ENCODE data around the gene RSKR.

Gene RSKR

GRCh38 chr17:28573966-28574480 is 40.0 kb downstream of the RSKR start:
- ATAC-seq (ENCODE audit: low read depth) (no peak), DNase-seq (ENCODE audit: low spot score) (no peak)
- Histone ChIP-seq H3K4me3 (ENCODE audit: severe bottlenecking) (no peak overlapping the region), H3K36me3 (ENCODE audit: low read depth) (peaks cover 40% of the 10 kb centered on the region), H3K27ac (ENCODE audit: poor library complexity, severe bottlenecking) (no peak overlapping the region), H3K9me3 (ENCODE audit: severe bottlenecking) (no peaks in the 10 kb centered on the region), H3K27me3 (ENCODE audit: insufficient read depth, poor library complexity, severe bottlenecking) (no peaks in the 10 kb centered on the region), H3K4me1 (ENCODE audit: insufficient read depth, poor library complexity, severe bottlenecking) (peaks cover 11% of the 10 kb centered on the region)
- no peak for TF ChIP-seq CTCF (IDR thresholded peaks at IDR 0.05; ENCODE audit: poor library complexity, severe bottlenecking)

- ATAC-seq (ENCODE audit: low read depth) (no peak), DNase-seq (ENCODE audit: low spot score) (no peak)
- Histone ChIP-seq H3K9me3 (ENCODE audit: severe bottlenecking) (no peaks in the 10 kb centered on the region), H3K27ac (ENCODE audit: poor library complexity, severe bottlenecking) (no peak overlapping the region), H3K36me3 (ENCODE audit: low read depth) (peaks cover 38% of the 10 kb centered on the region), H3K4me3 (ENCODE audit: severe bottlenecking) (no peak overlapping the region), H3K27me3 (ENCODE audit: insufficient read depth, poor library complexity, severe bottlenecking) (no peaks in the 10 kb centered on the region), H3K4me1 (ENCODE audit: insufficient read depth, poor library complexity, severe bottlenecking) (peaks cover 11% of the 10 kb centered on the region)
- TF ChIP-seq CTCF (IDR thresholded peaks at IDR 0.05; ENCODE audit: poor library complexity, severe bottlenecking): no peak
These were observed 40.5 kb downstream of the RSKR start for GRCh38 chr17:28573521-28573920.

DNA sequence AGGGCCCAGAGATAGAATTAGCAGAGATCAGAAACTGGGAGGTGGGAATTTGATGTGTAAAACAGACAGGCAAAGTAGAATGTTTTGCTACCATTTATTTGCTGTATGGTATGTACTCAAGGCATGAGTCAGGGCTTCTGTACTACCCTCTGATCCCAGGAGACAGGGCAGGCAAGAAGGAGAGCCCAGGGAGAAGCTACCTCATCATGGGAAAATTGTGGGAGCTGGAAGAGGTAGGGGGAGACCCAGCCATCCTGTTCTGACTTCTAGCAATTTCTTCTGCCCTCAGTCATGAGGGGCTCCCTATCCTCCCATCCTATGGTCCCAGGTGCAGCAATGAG is 41.0 kb downstream of the RSKR start:
- DNase-seq (ENCODE audit: low spot score) (no peak), ATAC-seq (ENCODE audit: low read depth) (no peak)
- TF ChIP-seq CTCF (IDR thresholded peaks at IDR 0.05; ENCODE audit: poor library complexity, severe bottlenecking): no peak
- peaks cover 38% of the 10 kb centered on the region for H3K36me3 ChIP-seq (ENCODE audit: low read depth)
- H3K4me1 ChIP-seq (ENCODE audit: insufficient read depth, poor library complexity, severe bottlenecking): peaks cover 11% of the 10 kb centered on the region
- no peaks in the 10 kb centered on the region for H3K27me3 ChIP-seq (ENCODE audit: insufficient read depth, poor library complexity, severe bottlenecking)
- H3K9me3 ChIP-seq (ENCODE audit: severe bottlenecking): no peaks in the 10 kb centered on the region
- no peak overlapping the region for H3K27ac ChIP-seq (ENCODE audit: poor library complexity, severe bottlenecking)
- H3K4me3 ChIP-seq (ENCODE audit: severe bottlenecking): no peak overlapping the region

DNA sequence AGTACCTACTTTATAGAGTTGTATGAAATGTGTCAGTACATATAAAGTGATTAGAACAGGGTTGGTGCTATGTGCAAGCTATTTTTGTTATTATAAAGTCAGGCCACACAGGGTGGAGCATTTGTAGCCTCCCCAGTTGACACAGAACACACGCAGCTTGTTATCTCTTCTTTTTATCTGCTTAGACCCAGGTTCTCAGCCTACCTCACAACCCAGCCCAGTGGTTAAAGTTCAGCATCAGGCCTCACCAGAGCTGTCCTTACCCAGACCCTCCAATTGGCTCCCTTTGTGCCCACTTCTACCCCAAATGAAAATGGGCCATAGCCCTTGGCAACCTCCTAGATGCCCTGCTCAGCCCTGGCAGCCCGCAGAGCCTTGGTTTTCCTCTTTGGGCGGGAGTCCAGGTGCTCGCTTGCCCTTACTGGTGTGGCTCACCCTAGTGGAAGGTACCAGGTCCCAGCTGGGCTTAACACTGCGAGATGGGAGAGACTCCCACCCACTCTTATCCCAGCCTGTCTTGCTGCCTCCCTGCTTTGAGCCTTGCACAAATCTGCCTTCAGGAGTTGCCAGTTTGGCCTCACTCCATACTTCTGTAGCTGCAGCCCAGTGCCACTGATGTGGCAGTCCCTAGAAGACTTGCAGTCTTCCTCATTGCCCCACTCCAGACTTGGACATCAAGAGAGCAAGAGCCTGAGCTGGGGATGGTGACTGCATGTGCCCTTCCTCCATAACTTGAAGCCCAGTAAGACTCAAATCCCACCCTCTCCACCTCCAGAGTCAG is 41.5 kb downstream of the RSKR start:
- H3K9me3 ChIP-seq (ENCODE audit: severe bottlenecking): no peaks in the 10 kb centered on the region
- H3K27ac ChIP-seq (ENCODE audit: poor library complexity, severe bottlenecking): no peak overlapping the region
- H3K4me1 ChIP-seq (ENCODE audit: insufficient read depth, poor library complexity, severe bottlenecking): peaks cover 11% of the 10 kb centered on the region
- no peaks in the 10 kb centered on the region for H3K27me3 ChIP-seq (ENCODE audit: insufficient read depth, poor library complexity, severe bottlenecking)
- no peak for TF ChIP-seq CTCF (IDR thresholded peaks at IDR 0.05; ENCODE audit: poor library complexity, severe bottlenecking)
- DNase-seq (ENCODE audit: low spot score) (no peak), ATAC-seq (ENCODE audit: low read depth) (no peak)
- H3K36me3 ChIP-seq (ENCODE audit: low read depth): peaks cover 32% of the 10 kb centered on the region
- peak overlapping the region; percentile 95 for H3K4me3 ChIP-seq (ENCODE audit: severe bottlenecking)

Data from RWPE2 (cell line).